ENCODE measurements around the gene MINDY1.

The MINDY1 gene

GRCh38 chr1:150965605-150966004, 41.1 kb downstream of the MINDY1 start:
- DNase-seq (ENCODE audit: low spot score): no peak

DNA sequence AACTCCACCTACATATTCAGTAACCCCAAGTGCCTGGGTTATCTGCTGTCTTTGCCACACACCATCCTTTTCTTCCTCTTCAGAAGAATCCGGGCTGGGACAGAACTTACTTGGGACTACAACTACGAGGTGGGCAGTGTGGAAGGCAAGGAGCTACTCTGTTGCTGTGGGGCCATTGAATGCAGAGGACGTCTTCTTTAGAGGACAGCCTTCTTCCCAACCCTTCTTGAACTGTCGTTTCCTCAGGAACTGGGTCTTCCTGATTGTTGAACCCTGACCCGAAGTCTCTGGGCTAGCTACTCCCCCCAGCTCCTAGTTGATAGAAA, 42.6 kb downstream of the MINDY1 start:
- no peak for DNase-seq (ENCODE audit: low spot score)

DNA sequence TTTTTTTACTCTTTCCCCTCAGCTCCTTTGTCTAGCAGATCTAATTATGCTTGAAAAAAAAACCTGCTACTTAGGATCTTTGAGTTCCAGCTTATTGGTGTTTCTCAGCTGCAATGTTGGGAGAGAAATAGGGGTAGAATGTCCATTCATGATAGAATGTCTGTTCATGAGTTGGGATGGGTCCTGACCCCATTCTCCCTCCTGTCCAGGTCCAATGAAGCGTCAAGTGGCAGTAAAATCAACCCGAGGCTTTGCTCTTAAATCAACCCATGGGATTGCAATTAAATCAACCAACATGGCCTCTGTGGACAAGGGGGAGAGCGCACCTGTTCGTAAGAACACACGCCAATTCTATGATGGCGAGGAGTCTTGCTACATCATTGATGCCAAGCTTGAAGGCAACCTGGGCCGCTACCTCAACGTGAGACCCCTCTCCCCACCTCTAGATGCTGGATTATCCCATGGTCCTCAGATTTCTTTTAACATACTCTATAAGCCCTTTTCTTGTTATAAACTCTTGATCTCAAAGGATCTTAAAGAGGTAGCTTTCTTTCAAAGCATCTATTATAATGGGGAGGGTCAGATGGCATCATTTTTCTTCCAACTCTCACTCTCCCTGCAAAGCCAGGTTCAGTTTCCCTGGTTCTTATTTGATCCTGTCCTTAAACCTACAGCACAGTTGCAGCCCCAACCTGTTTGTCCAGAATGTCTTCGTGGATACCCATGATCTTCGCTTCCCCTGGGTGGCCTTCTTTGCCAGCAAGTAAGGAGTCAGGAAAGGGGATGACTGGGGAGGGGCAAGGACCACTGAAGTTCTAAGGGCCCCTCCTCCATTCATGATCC, 43.2 kb downstream of the MINDY1 start:
- no peak for DNase-seq (ENCODE audit: low spot score)

GRCh38 chr1:150961756-150962155, 44.9 kb downstream of the MINDY1 start:
- DNase-seq (ENCODE audit: low spot score): peak; percentile 25

DNA sequence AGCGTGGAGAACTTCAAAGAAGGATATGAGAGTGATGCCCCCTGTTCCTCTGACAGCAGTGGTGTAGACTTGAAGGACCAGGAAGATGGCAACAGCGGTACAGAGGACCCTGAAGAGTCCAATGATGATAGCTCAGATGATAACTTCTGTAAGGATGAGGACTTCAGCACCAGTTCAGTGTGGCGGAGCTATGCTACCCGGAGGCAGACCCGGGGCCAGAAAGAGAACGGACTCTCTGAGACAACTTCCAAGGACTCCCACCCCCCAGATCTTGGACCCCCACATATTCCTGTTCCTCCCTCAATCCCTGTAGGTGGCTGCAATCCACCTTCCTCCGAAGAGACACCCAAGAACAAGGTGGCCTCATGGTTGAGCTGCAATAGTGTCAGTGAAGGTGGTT, 46.1 kb downstream of the MINDY1 start:
- no peak for DNase-seq (ENCODE audit: low spot score)

GRCh38 chr1:150957666-150958065, 49.0 kb downstream of the MINDY1 start:
- DNase-seq (ENCODE audit: low spot score): no peak

DNA sequence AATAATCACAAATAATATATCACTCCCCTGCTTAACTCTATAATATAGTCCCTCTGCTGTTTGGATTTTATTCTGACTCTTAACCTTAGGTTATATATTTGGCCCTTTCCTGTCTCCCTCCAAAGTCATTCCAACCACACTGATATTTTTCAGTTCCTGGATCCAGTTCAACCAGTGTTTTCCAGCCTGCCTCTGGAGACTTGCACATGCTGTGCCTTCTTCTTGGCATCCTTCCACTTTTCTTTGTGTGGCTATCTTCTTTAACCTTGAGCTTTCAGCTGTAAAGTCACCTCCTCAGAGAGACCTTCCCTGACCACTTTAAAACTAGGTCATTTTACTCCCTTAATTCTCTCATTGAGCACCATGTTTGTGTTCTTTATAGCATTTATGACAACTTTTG, 51.4 kb downstream of the MINDY1 start:
- DNase-seq (ENCODE audit: low spot score): no peak

GRCh38 chr1:150954708-150955107, 52.0 kb downstream of the MINDY1 start:
- DNase-seq (ENCODE audit: low spot score): no peak
